ENCODE data around the gene TTLL4. TPM values are rescaled to one million over a fixed set of nuclear protein-coding genes. Genes with fewer than 3 reads are reported as not detected.

TTLL4 gene
- total and polyA plus RNA-seq, 11 donors, result 5.3 to 14.0 (median 6.0) TPM

- intact Hi-C loops (cut with DNase I), result no loop called here
- no peak overlapping the region for H3K4me3 ChIP-seq
- peaks cover 0 to 56% (median 6%) of the 10 kb centered on the region in 12 donors for H3K4me1 ChIP-seq
- H3K27me3 ChIP-seq, result no peaks in the 10 kb centered on the region
- peak overlapping the region in 3 of 12 donors; percentile 9 to 93 (median 61) for H3K27ac ChIP-seq
- WGBS, 4 donors, result 78 to 96% (median 84%) methylated on average over 6 of the region's 6 CpGs
- peaks cover 0 to 16% (median 8%) of the 10 kb centered on the region in 9 donors for H3K36me3 ChIP-seq
- peak in 1 of 5 donors; percentile 48 for DNase-seq
- no peaks in the 10 kb centered on the region for H3K9me3 ChIP-seq
- no peak for TF ChIP-seq POLR2A (IDR thresholded peaks at IDR 0.05)
- TF ChIP-seq, protein P1, sequence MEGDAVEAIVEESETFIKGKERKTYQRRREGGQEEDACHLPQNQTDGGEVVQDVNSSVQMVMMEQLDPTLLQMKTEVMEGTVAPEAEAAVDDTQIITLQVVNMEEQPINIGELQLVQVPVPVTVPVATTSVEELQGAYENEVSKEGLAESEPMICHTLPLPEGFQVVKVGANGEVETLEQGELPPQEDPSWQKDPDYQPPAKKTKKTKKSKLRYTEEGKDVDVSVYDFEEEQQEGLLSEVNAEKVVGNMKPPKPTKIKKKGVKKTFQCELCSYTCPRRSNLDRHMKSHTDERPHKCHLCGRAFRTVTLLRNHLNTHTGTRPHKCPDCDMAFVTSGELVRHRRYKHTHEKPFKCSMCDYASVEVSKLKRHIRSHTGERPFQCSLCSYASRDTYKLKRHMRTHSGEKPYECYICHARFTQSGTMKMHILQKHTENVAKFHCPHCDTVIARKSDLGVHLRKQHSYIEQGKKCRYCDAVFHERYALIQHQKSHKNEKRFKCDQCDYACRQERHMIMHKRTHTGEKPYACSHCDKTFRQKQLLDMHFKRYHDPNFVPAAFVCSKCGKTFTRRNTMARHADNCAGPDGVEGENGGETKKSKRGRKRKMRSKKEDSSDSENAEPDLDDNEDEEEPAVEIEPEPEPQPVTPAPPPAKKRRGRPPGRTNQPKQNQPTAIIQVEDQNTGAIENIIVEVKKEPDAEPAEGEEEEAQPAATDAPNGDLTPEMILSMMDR (IDR thresholded peaks at IDR 0.05), result no peak
- ATAC-seq, result peak in 3 of 4 donors; percentile 59 to 87 (median 66)
Measured at GRCh38 chr2:218733171-218734021, 22.8 kb downstream of the TTLL4 start.

GRCh38 chr2:218734190-218734975, 23.7 kb downstream of the TTLL4 start:
- Histone ChIP-seq H3K4me1 (peaks cover 0 to 56% (median 6%) of the 10 kb centered on the region in 12 donors), H3K27ac (peak overlapping the region in 2 of 12 donors; percentile 16 to 93)

GRCh38 chr2:218736531-218736930, 25.9 kb downstream of the TTLL4 start:
- peaks cover 0 to 47% (median 35%) of the 10 kb centered on the region in 9 donors for H3K36me3 ChIP-seq
- intact Hi-C loops (cut with DNase I), result no loop called here
- H3K27ac ChIP-seq, result no peak overlapping the region
- H3K9me3 ChIP-seq, result no peaks in the 10 kb centered on the region
- WGBS, 4 donors, result 57 to 73% (median 60%) methylated on average over 2 of the region's 2 CpGs
- ATAC-seq, result no peak
- DNase-seq, result no peak
- no peak overlapping the region for H3K4me3 ChIP-seq
- no peaks in the 10 kb centered on the region for H3K27me3 ChIP-seq
- TF ChIP-seq, protein P1 (IDR thresholded peaks at IDR 0.05), result no peak
- TF ChIP-seq POLR2A (IDR thresholded peaks at IDR 0.05), result no peak
- peaks cover 0 to 43% (median 4%) of the 10 kb centered on the region in 12 donors for H3K4me1 ChIP-seq

More at GRCh38 chr2:218734190-218734975, 23.7 kb downstream of the TTLL4 start:
- ATAC-seq (no peak), DNase-seq (no peak)
- Histone ChIP-seq H3K36me3 (peaks cover 0 to 26% (median 17%) of the 10 kb centered on the region in 9 donors), H3K27me3 (no peaks in the 10 kb centered on the region), H3K4me3 (no peak overlapping the region), H3K9me3 (no peaks in the 10 kb centered on the region)
- TF ChIP-seq, protein P1 (IDR thresholded peaks at IDR 0.05), result no peak
- TF ChIP-seq POLR2A (IDR thresholded peaks at IDR 0.05), result no peak
- intact Hi-C loops (cut with DNase I), result no loop called here
- 92 to 96% (median 95%) methylated on average over 8 of the region's 8 CpGs for whole genome bisulfite sequencing, 4 donors

GRCh38 chr2:218743068-218743467, 32.4 kb downstream of the TTLL4 start:
- H3K9me3 ChIP-seq, result no peaks in the 10 kb centered on the region
- H3K36me3 ChIP-seq, result peaks cover 0 to 64% (median 50%) of the 10 kb centered on the region in 9 donors
- no peak for ATAC-seq
- no peaks in the 10 kb centered on the region for H3K27me3 ChIP-seq
- H3K4me3 ChIP-seq, result no peak overlapping the region
- H3K4me1 ChIP-seq, result peaks cover 0 to 48% (median 14%) of the 10 kb centered on the region in 12 donors
- intact Hi-C loops (cut with DNase I), result no loop called here
- peak overlapping the region in 1 of 12 donors; percentile 23 for H3K27ac ChIP-seq
- WGBS, 4 donors, result 72 to 77% (median 73%) methylated on average over 6 of the region's 6 CpGs
- TF ChIP-seq POLR2A (IDR thresholded peaks at IDR 0.05), result no peak
- TF ChIP-seq, protein P1 (IDR thresholded peaks at IDR 0.05), result no peak
- DNase-seq, result no peak
